GM21515 (cell line): Measurements from ENCODE around the gene MLXIP.
"Not testable (repeated sequence)": the region's sequence is repeated elsewhere in the genome, so short reads cannot be mapped to it uniquely, and the experiment has no call there.

Source experiments
- ATAC-seq: cut with Tn5 transposase; IDR thresholded peaks from one replicate; pipeline ENCODE4 v1.9.1; 2021; ENCODE audit not compliant: unreplicated experiment

Gene MLXIP

DNA sequence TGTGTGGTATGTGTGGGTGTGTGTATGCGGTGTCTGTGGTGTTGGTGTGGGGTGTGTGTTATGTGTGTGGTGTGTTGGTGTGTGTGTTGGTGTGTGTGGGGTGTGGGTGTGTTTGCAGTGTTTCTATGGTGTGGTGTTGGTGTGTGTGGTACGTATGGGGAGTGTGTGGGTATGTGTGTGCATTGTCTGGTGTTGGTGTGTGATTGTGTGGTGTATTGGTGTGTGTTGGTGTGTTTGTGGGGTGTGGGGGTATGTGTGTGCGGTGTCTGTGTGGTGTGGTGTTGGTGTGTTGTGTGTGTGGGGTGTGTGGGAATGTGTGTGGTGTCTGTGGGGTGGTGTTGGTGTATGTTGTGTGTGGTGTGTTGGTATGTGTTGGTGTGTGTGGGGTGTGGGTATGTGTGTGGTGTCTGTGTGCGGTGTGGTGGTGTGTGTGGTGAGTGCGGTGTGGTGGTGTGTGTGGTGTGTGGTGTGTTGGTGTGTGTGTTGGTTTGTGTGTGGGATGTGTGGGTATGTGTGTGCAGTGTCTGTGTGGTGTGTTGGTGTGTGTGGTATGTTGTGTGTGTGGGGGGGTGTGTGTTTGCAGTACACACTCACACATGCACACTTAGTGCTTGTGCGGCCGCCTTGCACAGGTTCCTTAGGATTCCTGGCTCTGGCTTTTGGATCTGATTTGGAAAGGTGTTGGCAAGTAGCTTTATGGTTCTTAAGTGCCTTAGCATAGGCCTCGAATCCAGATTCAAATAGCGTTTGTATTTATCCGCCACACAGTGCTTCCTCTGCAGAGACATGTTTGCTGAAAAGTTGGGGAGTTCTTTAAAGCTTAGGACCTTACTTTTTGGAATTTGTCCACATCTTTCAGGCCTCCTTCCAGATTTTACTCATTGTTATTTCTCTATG, 16.4 kb downstream of the MLXIP start:
- ATAC-seq: no peak

GRCh38 chr12:122096014-122096413, 17.5 kb downstream of the MLXIP start:
- no peak for ATAC-seq

DNA sequence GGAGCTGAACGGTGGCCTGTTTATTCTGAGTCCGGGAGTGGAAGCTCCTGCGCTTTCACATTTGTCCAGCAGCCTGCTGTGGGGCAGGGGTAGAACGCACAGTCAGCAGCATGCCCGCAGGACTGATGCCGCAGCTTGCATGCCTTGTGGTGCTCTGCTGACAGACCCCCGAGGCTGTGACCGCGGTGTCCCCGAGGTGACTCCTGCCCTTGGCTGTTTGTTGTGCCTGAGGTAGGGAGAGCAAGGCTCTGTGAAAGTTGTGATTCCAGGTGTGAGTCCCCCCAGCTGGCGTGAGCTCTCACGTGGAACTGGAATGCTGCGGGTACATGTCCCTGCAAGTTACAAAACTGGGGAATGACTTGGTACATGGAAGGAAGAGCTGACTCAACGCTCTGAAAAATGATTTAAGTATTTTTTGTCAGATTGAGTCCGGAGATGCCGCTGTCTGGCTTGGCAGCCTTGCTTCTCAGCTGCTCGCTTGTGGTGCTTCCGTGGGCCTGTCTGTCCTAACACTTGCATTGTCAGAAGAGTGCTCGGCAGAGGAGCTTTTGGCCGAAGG, 18.1 kb downstream of the MLXIP start:
- ATAC-seq: no peak

- ATAC-seq: no peak
These were observed 19.0 kb downstream of the MLXIP start for GRCh38 chr12:122097584-122097926.

- ATAC-seq: no peak
These were observed 19.6 kb downstream of the MLXIP start for GRCh38 chr12:122097927-122098756.

DNA sequence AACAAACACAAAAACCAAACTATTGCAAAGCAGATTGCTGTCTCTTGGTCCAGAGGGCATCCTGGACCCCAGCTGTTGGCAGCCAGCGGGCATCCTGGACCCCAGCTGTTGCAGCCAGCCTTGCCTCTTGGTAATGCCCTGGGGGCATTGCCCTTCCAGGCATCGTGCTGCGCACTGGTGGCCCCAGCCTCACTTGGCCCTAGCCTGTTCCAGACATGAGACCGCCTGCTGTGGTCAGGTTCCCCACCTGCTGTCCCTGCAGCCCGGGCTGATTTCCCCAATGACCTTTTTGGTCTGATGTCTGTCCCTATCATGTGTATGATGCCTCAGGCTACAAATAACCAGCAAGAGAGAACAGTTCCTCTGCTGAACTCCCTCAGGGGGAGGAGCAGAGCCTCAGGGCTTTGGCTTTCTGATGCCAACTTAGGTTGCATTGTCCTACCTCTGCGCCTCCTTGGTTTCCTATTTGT, 20.8 kb downstream of the MLXIP start:
- no peak for ATAC-seq

DNA sequence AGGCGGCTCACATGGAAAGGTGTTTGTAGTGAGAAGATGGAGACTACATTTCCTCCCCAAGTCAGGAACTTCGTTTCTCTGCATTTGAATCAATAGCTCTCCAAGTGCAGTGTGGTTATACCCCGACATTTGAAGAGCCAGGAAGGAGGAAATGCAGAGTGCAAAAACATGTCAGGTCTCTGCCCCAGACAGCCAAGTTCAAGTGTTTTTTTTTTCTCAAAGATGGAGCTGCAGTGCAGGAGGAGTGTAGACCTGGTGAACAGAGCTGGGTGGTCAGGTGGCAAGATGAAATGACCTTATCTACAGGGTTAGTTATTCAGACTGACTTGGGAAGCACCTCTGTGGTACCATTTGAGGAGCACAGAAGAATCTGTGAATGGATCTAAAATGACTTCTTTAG, 21.3 kb downstream of the MLXIP start:
- ATAC-seq: no peak

- ATAC-seq: no peak
These were observed 22.0 kb downstream of the MLXIP start for GRCh38 chr12:122100568-122100967.

DNA sequence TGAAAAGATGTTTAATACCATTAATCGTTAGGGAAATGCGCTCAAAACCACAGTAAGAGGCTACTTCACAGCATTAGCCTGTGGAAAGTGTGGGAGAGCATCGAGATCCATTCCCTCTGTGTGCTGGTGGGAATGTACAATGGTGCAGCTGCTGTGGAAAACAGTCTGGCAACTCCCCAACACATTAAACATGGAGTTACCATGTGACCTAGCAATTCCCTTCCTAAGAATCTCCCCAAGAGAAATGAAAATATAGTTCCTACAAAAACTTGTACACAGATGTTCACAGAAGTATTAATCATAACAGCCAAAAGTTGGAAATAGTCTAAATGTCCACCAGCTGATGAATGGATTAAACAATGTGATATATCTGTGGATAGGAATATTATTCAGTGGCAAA, 23.8 kb downstream of the MLXIP start:
- ATAC-seq: no peak

- no peak for ATAC-seq
These were observed 26.3 kb downstream of the MLXIP start for GRCh38 chr12:122104844-122105243.

DNA sequence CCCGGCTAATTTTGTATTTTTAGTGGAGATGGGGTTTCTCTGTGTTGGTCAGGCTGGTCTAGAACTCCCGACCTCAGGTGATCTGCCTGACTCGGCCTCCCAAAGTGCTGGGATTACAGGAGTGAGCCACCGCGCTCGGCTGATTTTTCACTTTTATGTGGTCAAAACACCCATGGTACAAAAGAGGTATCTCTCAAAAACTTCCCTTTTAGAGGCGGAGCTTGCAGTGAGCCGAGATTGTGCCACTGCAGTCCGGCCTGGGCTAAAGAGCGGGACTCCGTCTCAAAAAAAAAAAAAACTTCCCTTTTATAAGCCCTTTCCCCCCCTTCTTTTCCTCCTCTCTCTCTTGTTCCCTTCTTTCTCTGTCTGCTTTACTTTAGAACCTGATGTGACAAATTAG, 26.9 kb downstream of the MLXIP start:
- not testable (repeated sequence) for ATAC-seq

GRCh38 chr12:122106843-122107242, 28.3 kb downstream of the MLXIP start:
- ATAC-seq: no peak

- ATAC-seq: no peak
These were observed 28.7 kb downstream of the MLXIP start for GRCh38 chr12:122107261-122107660.

DNA sequence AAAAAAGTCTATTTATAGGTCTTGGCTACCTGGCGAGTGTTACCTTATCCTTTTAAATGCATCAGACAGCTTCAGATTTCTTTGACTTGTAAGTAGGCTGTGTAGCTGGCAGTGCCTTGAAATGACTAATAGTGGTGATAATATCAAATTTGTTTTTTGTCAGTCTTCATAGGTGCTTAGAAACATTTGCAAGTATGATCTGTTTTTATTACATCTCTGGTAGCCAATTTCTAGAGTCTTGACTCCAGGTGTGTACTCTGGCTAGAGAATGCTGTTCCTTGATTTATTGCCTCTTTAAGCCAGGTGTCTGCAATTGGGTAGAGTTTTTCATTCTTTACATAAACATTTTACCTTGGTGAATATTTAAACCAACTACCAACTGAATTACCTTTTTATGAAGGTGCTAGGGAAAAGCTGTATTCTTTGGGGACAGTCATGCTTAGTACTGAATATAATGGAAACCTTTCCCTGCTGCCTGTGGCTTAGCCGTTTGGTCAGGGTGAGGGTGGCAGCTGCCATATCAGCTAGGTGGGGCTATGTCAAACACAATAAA, 32.6 kb downstream of the MLXIP start:
- ATAC-seq: no peak

GRCh38 chr12:122116707-122117535, 38.4 kb downstream of the MLXIP start:
- no peak for ATAC-seq

GRCh38 chr12:122117979-122118378, 39.4 kb downstream of the MLXIP start:
- ATAC-seq: no peak

DNA sequence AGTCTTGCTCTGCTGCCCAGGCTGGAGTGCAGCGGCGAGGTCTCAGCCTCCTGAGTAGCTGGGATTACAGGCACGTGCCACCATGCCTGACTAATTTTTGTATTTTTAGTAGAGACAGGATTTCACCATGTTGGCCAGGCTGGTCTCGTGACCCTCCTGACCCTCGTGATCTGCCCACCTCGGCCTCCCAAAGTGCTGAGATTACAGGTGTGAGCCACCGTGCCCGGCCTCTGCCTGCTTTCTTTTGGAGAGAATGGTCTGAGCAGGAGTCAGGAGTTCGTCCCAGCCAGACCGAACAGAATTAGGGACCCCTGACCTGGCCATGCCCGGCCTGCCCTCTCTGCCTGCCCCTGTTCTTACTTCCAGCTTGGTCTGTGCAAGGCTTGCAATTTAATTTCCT, 42.8 kb downstream of the MLXIP start:
- ATAC-seq: not testable (repeated sequence)

- ATAC-seq: no peak
These were observed 43.2 kb downstream of the MLXIP start for GRCh38 chr12:122121745-122122144.

GRCh38 chr12:122123051-122123760, 44.6 kb downstream of the MLXIP start:
- no peak for ATAC-seq

- no peak for ATAC-seq
These were observed 45.2 kb downstream of the MLXIP start for GRCh38 chr12:122123761-122124145.
